HL-60/S4 treated with phorbol 12-myristate 13-acetate at 8.2 ng/mL for 4 days and 3 days (cell line): Measurements from ENCODE around the gene UGP2.
"Not testable (repeated sequence)": the region's sequence is repeated elsewhere in the genome, so short reads cannot be mapped to it uniquely, and the experiment has no call there.

Experiments
- in situ Hi-C: fragments of 300-500 bp; cut with MboI; formaldehyde crosslinking; loops from 2 replicates; pipeline ENCODE4 v1.15.0; 2022; ENCODE audit warnings: low sequenced_read_pairs

The UGP2 gene

GRCh38 chr2:63888490-63889402 lies 47.0 kb downstream of the UGP2 start:
- in situ Hi-C loops = no loop called here

- in situ Hi-C loops = no loop called here
Observed at GRCh38 chr2:63890678-63891077, 49.0 kb downstream of the UGP2 start.

GRCh38 chr2:63891488-63892030 lies 49.9 kb downstream of the UGP2 start:
- in situ Hi-C loops = no loop called here

GRCh38 chr2:63893163-63893562 lies 51.5 kb downstream of the UGP2 start:
- in situ Hi-C loops = no loop called here

- in situ Hi-C loops = no loop called here
Observed at GRCh38 chr2:63894167-63894566, 52.5 kb downstream of the UGP2 start.

GRCh38 chr2:63898839-63899238 lies 57.1 kb downstream of the UGP2 start:
- in situ Hi-C loops = no loop called here

GRCh38 chr2:63899639-63900038 lies 57.9 kb downstream of the UGP2 start:
- in situ Hi-C loops = no loop called here

- in situ Hi-C loops = no loop called here
Observed at GRCh38 chr2:63902149-63902548, 60.5 kb downstream of the UGP2 start.

- in situ Hi-C loops = no loop called here
Observed at GRCh38 chr2:63903003-63903402, 61.3 kb downstream of the UGP2 start.

GRCh38 chr2:63914311-63914710 lies 72.6 kb downstream of the UGP2 start:
- in situ Hi-C loops = no loop called here

GRCh38 chr2:63926815-63927214 lies 85.1 kb downstream of the UGP2 start:
- in situ Hi-C loops = no loop called here

- in situ Hi-C loops = not testable (repeated sequence)
Observed at GRCh38 chr2:63932104-63932503, 90.4 kb downstream of the UGP2 start.
